LHCN-M2 (cell line): ENCODE measurements around the gene SYT11. TPM values are rescaled to one million over a fixed set of nuclear protein-coding genes. Genes with fewer than 3 reads are reported as not detected.
"Not testable (repeated sequence)": the region's sequence is repeated elsewhere in the genome, so short reads cannot be mapped to it uniquely, and the experiment has no call there.

Experiments
- DNase-seq: peaks from one replicate; pipeline ENCODE4 v3.0.0-alpha.2; 2012; ENCODE audit warnings: low read depth
- total RNA-seq: library from RNA; depleted of rRNA; stranded (reverse); fragments of >200 nt; gene quantifications from 2 replicates; pipeline ENCODE4 v1.2.3, GENCODE V29; 2014

Gene SYT11
- total RNA-seq, 1 experiment from 2014 or later, result 17.4 TPM

GRCh38 chr1:155898888-155899287 is 39.5 kb downstream of the SYT11 start:
- no peak for DNase-seq

GRCh38 chr1:155899683-155900082 is 40.3 kb downstream of the SYT11 start:
- no peak for DNase-seq

GRCh38 chr1:155900161-155900560 is 40.8 kb downstream of the SYT11 start:
- no peak for DNase-seq

- no peak for DNase-seq
Measured at GRCh38 chr1:155904261-155904660, 44.9 kb downstream of the SYT11 start.

- peak; percentile 34 for DNase-seq
Measured at GRCh38 chr1:155909894-155910293, 50.5 kb downstream of the SYT11 start.

- DNase-seq, result peak; percentile 45
Measured at GRCh38 chr1:155910621-155911121, 51.3 kb downstream of the SYT11 start.

- peak; percentile 76 for DNase-seq
Measured at GRCh38 chr1:155911156-155912055, 52.0 kb downstream of the SYT11 start, which contains the start of gene RIT1. RIT1 (minus strand) TSS chr1:155911349; CDS start chr1:155910761, 588 bp downstream.

- no peak for DNase-seq
Measured at GRCh38 chr1:155912056-155912536, 52.7 kb downstream of the SYT11 start.

- peak; percentile 78 for DNase-seq
Measured at GRCh38 chr1:155913969-155914757, 54.8 kb downstream of the SYT11 start.

GRCh38 chr1:155918660-155919059 is 59.3 kb downstream of the SYT11 start:
- no peak for DNase-seq

- no peak for DNase-seq
Measured at GRCh38 chr1:155919801-155920200, 60.4 kb downstream of the SYT11 start.

- no peak for DNase-seq
Measured at GRCh38 chr1:155920717-155921116, 61.4 kb downstream of the SYT11 start.

- DNase-seq, result no peak
Measured at GRCh38 chr1:155925506-155925905, 66.1 kb downstream of the SYT11 start.

GRCh38 chr1:155929057-155929456 is 69.7 kb downstream of the SYT11 start:
- DNase-seq, result no peak

GRCh38 chr1:155930725-155931124 is 71.4 kb downstream of the SYT11 start:
- not testable (repeated sequence) for DNase-seq

- no peak for DNase-seq
Measured at GRCh38 chr1:155931332-155932038, 72.1 kb downstream of the SYT11 start.

GRCh38 chr1:155932081-155932480 is 72.7 kb downstream of the SYT11 start:
- DNase-seq, result no peak

GRCh38 chr1:155932487-155932886 is 73.1 kb downstream of the SYT11 start:
- no peak for DNase-seq

- DNase-seq, result no peak
Measured at GRCh38 chr1:155933591-155934096, 74.3 kb downstream of the SYT11 start.

GRCh38 chr1:155934097-155934935 is 74.9 kb downstream of the SYT11 start, which contains the start of gene KHDC4:
KHDC4 (minus strand) TSS chr1:155934413; CDS start chr1:155934373, 40 bp downstream.
- DNase-seq, result peak; percentile 99
